HG03066 (cell line): ENCODE measurements around the gene WDR20.

Experiments
- ATAC-seq: cut with Tn5 transposase; IDR thresholded peaks from one replicate; pipeline ENCODE4 v1.9.1; 2021; ENCODE audit warnings: low read depth; ENCODE audit not compliant: unreplicated experiment

WDR20 gene

GRCh38 chr14:102255401-102256190, 115.9 kb downstream of the WDR20 start:
- no peak for ATAC-seq

- ATAC-seq = no peak
Measured at GRCh38 chr14:102256716-102257115, 117.0 kb downstream of the WDR20 start.

- ATAC-seq = no peak
Measured at GRCh38 chr14:102258136-102258535, 118.4 kb downstream of the WDR20 start.
